ENCODE data around the gene PCDH10. TPM values are rescaled to one million over a fixed set of nuclear protein-coding genes. Genes with fewer than 3 reads are reported as not detected.
"Not testable (repeated sequence)": the region's sequence is repeated elsewhere in the genome, so short reads cannot be mapped to it uniquely, and the experiment has no call there.

PCDH10 gene
- total RNA-seq, 2 experiments from 2014 or later, result not detected

GRCh38 chr4:133186210-133186609 lies 37.1 kb downstream of the PCDH10 start:
- H3K4me1 Mint-ChIP-seq, result no peaks in the 10 kb centered on the region
- H3K4me3 Mint-ChIP-seq, result no peak overlapping the region
- intact Hi-C loops (cut with DNase I, micrococcal nuclease), result no loop called here
- CTCF ChIA-PET, result no interaction called here
- no peaks in the 10 kb centered on the region for H3K36me3 Mint-ChIP-seq (ENCODE audit: low read depth)
- H3K27ac Mint-ChIP-seq, result no peak overlapping the region
- no peaks in the 10 kb centered on the region for H3K9me3 Mint-ChIP-seq (ENCODE audit: low read depth)
- no peaks in the 10 kb centered on the region for H3K27me3 Mint-ChIP-seq
- POLR2A ChIA-PET, result no interaction called here
- no peak for DNase-seq
- no peak for ATAC-seq

GRCh38 chr4:133186845-133187244 lies 37.8 kb downstream of the PCDH10 start:
- POLR2A ChIA-PET, result no interaction called here
- CTCF ChIA-PET, result no interaction called here
- DNase-seq, result no peak
- no peak overlapping the region for H3K4me3 Mint-ChIP-seq
- no peaks in the 10 kb centered on the region for H3K9me3 Mint-ChIP-seq (ENCODE audit: low read depth)
- no peaks in the 10 kb centered on the region for H3K27me3 Mint-ChIP-seq
- intact Hi-C loops (cut with DNase I, micrococcal nuclease), result no loop called here
- H3K27ac Mint-ChIP-seq, result no peak overlapping the region
- no peak for ATAC-seq
- no peaks in the 10 kb centered on the region for H3K36me3 Mint-ChIP-seq (ENCODE audit: low read depth)
- H3K4me1 Mint-ChIP-seq, result no peaks in the 10 kb centered on the region

- CTCF ChIA-PET, result no interaction called here
- intact Hi-C loops (cut with DNase I, micrococcal nuclease), result no loop called here
- no peak for ATAC-seq
- Mint-ChIP-seq H3K9me3 (ENCODE audit: low read depth) (no peaks in the 10 kb centered on the region), H3K36me3 (ENCODE audit: low read depth) (no peaks in the 10 kb centered on the region), H3K4me1 (no peaks in the 10 kb centered on the region), H3K4me3 (no peak overlapping the region), H3K27me3 (no peaks in the 10 kb centered on the region), H3K27ac (no peak overlapping the region)
- no peak for DNase-seq
- POLR2A ChIA-PET, result no interaction called here
Observed at GRCh38 chr4:133188433-133189146, 39.5 kb downstream of the PCDH10 start.

GRCh38 chr4:133189147-133189517 lies 40.0 kb downstream of the PCDH10 start:
- H3K4me3 Mint-ChIP-seq, result no peak overlapping the region
- H3K27ac Mint-ChIP-seq, result no peak overlapping the region
- ATAC-seq, result no peak
- intact Hi-C loops (cut with DNase I, micrococcal nuclease), result no loop called here
- H3K9me3 Mint-ChIP-seq (ENCODE audit: low read depth), result no peaks in the 10 kb centered on the region
- ChIA-PET CTCF (no interaction called here), POLR2A (no interaction called here)
- H3K36me3 Mint-ChIP-seq (ENCODE audit: low read depth), result no peaks in the 10 kb centered on the region
- H3K4me1 Mint-ChIP-seq, result no peaks in the 10 kb centered on the region
- no peak for DNase-seq
- H3K27me3 Mint-ChIP-seq, result no peaks in the 10 kb centered on the region

- ATAC-seq, result no peak
- POLR2A ChIA-PET, result no interaction called here
- no peak for DNase-seq
- CTCF ChIA-PET, result no interaction called here
- no peaks in the 10 kb centered on the region for H3K4me1 Mint-ChIP-seq
- H3K36me3 Mint-ChIP-seq (ENCODE audit: low read depth), result no peaks in the 10 kb centered on the region
- H3K27ac Mint-ChIP-seq, result no peak overlapping the region
- no peak overlapping the region for H3K4me3 Mint-ChIP-seq
- intact Hi-C loops (cut with DNase I, micrococcal nuclease), result no loop called here
- no peaks in the 10 kb centered on the region for H3K27me3 Mint-ChIP-seq
- H3K9me3 Mint-ChIP-seq (ENCODE audit: low read depth), result peaks cover under 1% of the 10 kb centered on the region
Observed at GRCh38 chr4:133190098-133190497, 41.0 kb downstream of the PCDH10 start.

GRCh38 chr4:133208694-133209285 lies 59.7 kb downstream of the PCDH10 start:
- Mint-ChIP-seq H3K36me3 (ENCODE audit: low read depth) (no peaks in the 10 kb centered on the region), H3K27me3 (no peaks in the 10 kb centered on the region), H3K4me1 (no peaks in the 10 kb centered on the region), H3K27ac (no peak overlapping the region), H3K9me3 (ENCODE audit: low read depth) (peaks cover 7% of the 10 kb centered on the region), H3K4me3 (no peak overlapping the region)
- CTCF ChIA-PET, result interaction anchor here (1.5 kb wide), 1 partner anchor 30 kb away, joined by 3 read pairs; no protein-coding TSS in a partner anchor
- no peak for ATAC-seq
- DNase-seq, result no peak
- POLR2A ChIA-PET, result no interaction called here
- intact Hi-C loops (cut with DNase I, micrococcal nuclease), result no loop called here

GRCh38 chr4:133233922-133234321 lies 84.8 kb downstream of the PCDH10 start:
- no peak for ATAC-seq
- intact Hi-C loops (cut with DNase I, micrococcal nuclease), result no loop called here
- Mint-ChIP-seq H3K27me3 (no peaks in the 10 kb centered on the region), H3K9me3 (ENCODE audit: low read depth) (peaks cover 3% of the 10 kb centered on the region), H3K36me3 (ENCODE audit: low read depth) (no peaks in the 10 kb centered on the region), H3K4me3 (no peak overlapping the region), H3K27ac (no peak overlapping the region), H3K4me1 (no peaks in the 10 kb centered on the region)
- POLR2A ChIA-PET, result no interaction called here
- DNase-seq, result no peak
- CTCF ChIA-PET, result no interaction called here

GRCh38 chr4:133240451-133240850 lies 91.4 kb downstream of the PCDH10 start:
- H3K27me3 Mint-ChIP-seq; H3K4me1 Mint-ChIP-seq; H3K4me3 Mint-ChIP-seq; intact Hi-C loops (cut with DNase I, micrococcal nuclease); POLR2A ChIA-PET; ATAC-seq; H3K36me3 Mint-ChIP-seq (ENCODE audit: low read depth); CTCF ChIA-PET; H3K9me3 Mint-ChIP-seq (ENCODE audit: low read depth); H3K27ac Mint-ChIP-seq; DNase-seq: not testable (repeated sequence)
